Activated effector memory CD4-positive, alpha-beta T cell treated with Interleukin-2 at 50 U/mL for 16 hours (primary cell): Measurements from ENCODE around the gene SLC7A14.

Experiments used
- DNase-seq: peaks from one replicate; pipeline ENCODE4 v3.0.0-alpha.2; 2020

Gene SLC7A14

DNA sequence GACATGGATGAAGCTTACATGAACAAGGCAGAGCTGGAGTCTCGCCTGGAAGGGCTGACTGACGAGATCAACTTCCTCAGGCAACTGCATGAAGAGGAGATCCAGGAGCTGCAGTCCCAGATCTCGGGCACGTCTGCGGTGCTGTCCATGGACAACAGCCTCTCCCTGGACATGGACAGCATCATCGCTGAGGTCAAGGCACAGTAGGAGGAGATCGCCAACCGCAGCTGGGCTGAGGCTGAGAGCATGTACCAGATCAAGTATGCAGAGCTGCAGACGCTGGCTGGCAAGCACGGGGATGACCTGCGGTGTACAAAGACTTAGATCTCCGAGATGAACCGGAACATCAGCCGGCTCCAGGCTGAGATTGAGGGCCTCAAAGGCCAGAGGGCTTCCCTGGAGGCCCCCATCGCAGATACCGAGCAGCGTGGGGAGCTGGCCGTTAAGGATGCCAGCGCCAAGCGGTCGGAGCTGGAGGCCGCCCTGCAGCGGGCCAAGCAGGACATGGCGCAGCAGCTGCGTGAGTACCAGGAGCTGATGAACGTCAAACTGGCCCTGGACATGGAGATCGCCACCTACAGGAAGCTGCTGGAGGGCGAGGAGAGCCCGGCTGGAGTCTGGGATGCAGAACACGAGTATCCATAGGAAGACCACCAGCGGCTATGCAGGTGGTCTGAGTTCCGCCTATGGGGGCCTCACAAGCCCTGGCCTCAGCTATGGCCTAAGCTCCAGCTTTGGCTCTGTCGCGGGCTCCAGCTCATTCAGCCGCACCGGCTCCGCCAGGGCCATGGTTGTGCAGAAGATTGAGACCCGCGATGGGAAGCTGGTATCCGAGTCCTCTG lies 89.6 kb downstream of the SLC7A14 start:
- no peak for DNase-seq

GRCh38 chr3:170494766-170495165 lies 91.1 kb downstream of the SLC7A14 start:
- no peak for DNase-seq

GRCh38 chr3:170493712-170494182 lies 92.1 kb downstream of the SLC7A14 start:
- no peak for DNase-seq

DNA sequence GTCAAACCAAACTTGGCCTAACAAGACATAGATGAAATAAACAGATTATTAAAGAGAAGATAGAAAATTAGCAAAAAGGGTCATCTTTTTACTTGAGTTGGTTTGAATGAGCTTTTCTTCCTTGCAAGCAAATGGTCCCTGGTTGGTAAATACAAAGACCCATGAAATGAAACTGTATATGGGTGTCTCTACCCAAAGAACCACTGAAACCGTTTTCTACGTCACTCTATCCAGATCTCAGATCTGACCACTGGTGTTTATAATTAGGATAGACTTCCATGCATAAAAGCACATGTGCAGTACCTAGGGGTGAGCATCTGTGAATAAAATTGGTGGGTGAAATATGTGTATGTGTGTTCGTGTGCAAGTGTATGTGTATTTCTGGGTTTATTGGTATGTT lies 94.0 kb downstream of the SLC7A14 start:
- no peak for DNase-seq

DNA sequence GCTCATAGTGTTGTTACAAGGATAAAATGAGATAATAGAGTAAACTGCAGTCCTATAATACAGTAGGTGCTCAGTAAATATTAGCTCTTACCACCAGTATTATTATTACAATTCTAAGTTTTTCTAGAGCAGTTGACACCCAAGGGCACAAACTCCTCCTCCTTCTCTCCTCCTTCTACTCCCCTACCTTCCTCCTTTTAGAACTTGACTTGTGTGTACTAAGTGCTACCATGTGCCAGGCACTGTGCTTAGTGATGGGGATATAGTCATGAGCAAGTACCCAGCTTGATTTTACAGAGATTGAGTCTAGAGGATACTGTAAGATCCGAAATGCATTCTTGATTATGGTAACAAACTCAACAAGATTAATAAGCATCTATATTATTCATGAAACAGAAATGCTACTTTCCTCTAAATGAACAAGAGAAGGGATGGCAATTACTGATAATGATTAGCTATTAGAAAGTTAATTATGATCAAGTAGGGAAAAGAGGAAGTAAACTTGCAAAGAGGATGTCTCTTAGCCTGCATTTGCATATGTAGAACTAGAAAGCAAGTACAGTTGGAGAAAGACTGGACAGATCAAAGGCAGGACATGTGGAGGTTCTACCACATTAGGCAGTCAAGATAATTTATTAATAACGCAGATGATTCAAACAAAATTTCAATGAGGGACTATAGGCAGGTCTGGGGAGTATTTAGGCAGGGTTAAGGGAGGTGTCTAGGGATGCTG lies 94.9 kb downstream of the SLC7A14 start:
- DNase-seq, result no peak

GRCh38 chr3:170488802-170489201 lies 97.1 kb downstream of the SLC7A14 start:
- no peak for DNase-seq

GRCh38 chr3:170487031-170487430 lies 98.8 kb downstream of the SLC7A14 start:
- no peak for DNase-seq

GRCh38 chr3:170486398-170486797 lies 99.5 kb downstream of the SLC7A14 start:
- DNase-seq, result no peak

GRCh38 chr3:170485696-170486095 lies 100.2 kb downstream of the SLC7A14 start:
- DNase-seq, result no peak

DNA sequence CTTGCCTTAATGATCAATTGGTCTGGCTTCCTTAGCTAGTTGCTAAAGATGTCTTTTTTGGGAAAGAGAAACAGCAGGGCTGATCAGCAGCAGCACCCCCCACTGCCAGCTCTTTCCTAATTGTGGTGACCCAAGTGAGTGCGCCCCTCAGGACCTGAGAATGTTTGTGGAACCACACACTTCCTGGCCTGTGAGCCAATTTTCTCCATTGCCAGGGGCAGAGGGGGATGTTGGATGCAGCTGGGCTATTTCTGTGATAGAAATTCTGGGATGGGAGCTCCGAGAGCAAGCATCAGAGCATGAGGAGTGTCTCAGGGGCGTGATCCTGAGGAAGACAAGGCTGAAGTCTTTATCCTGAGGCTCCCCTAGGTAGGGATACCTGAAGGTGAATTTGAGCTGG lies 100.6 kb downstream of the SLC7A14 start:
- DNase-seq, result no peak

DNA sequence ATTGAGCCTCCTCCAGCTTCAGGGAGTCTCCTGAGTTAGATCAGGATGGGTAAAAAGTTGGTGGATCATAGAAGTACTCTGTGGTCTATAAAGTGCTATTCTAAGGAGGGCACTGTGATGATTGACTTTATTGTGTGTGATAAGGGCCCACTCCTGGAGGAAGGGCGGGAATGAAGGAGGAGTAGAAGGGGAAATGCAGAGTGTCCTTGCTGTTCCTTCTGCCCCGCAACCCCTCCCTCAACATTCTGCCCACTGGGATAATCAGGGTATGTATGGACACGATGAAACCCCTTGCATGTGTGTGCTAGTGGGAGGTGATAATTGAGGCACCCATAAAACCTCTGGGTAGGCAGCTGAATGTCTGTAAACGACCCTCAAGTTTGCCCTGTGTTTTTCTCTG lies 101.0 kb downstream of the SLC7A14 start:
- no peak for DNase-seq

- no peak for DNase-seq
Observed at GRCh38 chr3:170483485-170484262, 102.2 kb downstream of the SLC7A14 start.

DNA sequence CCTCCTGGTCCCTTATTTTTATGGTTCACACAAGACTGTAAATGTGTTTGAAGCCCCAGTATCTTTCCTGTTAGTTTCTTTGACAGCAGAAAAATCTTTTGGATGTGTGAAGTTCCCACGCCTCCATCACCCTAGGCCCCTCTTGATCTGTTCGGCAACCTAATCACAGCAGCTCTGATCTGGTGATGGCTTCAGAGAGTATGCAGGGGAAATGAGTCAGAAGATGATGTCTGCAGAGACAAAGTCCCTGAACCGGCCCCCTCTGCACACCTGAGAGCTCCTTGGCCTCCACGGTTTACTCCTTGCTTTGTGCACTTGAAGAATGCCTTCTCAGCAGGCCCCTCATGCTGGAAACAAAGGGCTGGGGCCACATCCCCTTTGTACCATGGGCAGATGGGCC lies 103.7 kb downstream of the SLC7A14 start:
- DNase-seq, result no peak

DNA sequence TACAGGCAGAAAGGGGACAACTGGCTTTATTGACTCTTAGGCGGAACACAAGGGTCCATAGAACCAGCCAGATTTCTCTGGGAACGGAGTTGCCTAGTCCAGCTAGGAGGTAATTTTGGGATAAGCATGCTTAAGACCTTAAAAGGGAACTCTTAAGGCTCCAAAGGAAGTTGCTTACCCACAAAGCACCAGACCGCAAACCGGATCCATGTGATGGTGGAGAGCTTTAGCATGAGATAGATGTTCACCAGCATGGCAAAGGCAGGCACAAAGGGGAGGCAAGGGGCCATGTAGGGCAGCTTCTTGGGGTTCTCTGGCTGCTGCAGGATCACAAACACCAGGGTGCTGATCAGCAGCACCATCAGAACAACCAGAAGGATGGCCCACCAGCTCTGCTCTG lies 105.8 kb downstream of the SLC7A14 start:
- DNase-seq, result no peak

- no peak for DNase-seq
Observed at GRCh38 chr3:170477395-170477794, 108.5 kb downstream of the SLC7A14 start.

DNA sequence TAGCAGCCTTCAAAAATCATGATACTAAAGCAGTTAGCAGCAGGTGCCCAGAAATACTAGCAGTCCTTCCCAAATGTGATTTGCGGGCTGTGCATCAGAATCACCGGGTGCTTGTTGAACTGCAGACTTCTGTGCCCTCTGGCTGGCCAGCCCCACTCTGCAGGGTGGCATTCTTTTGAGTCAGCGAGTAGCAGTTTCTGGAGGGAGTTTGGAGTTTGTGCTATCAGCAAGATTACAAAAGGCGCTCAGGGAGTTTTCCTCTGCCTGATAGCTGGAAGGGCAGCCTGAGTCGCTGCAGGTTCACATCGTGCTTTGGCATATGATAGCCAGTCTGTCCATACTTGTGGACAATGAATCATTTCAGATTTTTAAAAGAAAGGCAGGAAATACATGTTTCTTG lies 109.6 kb downstream of the SLC7A14 start:
- no peak for DNase-seq

DNA sequence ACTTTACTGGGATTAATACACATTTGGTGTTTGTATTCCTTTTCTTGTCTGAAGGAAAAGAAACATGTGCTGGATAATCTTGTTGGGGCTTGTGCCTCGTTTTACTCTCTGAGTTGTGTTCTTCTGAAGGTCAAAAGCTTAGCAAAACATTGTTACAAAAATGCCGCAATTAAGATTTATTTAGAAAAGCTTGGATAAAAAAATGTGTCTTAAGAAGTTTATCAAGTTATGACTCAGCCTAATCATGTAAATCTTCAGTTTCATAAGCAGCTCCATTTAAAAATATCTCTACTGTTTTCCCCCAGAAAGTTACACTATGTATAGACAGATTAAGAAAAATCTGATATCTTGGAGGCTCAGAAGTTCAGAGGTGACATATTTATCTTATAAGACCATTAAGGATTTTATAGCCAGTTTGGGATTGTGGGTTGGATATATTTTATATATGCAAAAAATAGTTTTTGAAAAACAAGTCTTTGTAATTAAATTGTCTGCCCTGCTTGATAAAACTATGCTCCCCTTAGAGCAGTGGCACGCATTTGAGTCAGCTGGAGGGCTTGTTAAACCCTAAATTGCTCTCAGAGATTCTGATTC lies 110.7 kb downstream of the SLC7A14 start:
- no peak for DNase-seq

DNA sequence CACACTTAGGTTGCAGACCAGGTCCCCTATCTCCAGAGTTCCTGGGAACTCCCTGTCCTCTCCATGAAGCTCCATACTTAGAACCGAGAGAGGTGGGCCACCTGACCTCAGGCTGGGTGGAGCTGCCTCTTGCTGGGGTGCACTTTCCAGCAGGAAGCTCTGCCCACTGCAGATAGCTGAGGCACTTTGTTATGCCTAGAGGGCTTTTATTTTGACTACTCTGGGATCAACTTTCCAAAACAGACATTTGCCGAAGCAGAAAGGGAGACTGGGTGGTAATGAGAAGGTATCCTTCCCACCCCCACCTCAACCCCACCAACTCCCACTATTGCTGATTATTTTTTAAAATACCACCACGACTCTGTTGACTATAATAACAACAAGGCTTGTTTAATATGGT lies 112.5 kb downstream of the SLC7A14 start:
- no peak for DNase-seq

GRCh38 chr3:170471149-170471548 lies 114.7 kb downstream of the SLC7A14 start:
- DNase-seq, result no peak

DNA sequence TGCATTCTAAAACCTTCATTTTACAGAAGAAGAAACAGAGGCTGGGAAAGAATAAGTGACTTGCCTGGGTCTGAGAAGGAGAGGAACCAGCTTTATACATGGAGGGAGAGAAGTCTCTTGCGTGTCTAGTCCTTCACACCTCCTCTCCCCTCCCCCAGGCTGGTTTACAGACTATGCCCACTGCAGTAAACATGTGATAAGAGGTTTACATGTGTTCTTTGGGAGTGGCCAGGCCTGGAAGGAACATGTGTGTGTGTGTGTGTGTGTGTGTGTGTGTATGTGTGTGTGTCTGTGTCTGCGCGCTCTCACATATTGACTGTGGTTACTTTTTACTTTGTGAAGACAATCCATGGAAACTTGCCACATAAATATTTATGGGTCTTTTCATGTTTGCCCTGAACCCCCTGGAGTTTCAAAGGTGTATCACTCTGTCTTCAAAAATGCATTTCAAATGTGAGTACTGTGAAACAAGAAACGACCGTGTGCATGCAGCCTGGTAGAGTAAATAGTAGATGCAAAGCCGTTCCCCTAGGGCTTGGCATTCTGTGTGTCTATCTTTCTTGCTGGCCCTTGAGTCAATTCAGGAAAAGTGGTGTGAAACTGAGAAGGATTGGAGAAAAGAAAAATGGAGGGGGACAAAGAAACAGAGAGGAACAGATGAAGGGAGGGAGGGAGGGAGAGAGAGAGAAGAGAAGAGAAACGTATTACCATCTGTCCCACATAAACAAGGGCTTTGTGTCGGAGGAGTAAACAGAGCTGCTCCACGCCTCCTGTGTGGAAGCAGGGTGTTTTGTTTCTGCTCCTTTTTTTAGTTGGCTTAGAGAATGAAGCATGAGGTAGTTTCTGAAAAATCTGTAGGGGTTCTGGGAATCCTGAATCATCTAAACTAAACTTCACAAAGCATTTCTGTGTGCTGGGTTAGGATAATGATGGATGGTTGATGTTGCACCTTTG lies 115.5 kb downstream of the SLC7A14 start:
- DNase-seq, result no peak

- DNase-seq, result no peak
Observed at GRCh38 chr3:170469151-170470062, 116.5 kb downstream of the SLC7A14 start.
